ENCODE measurements around the gene ENAH.

GRCh38 chr1:225658041-225658440 is 5.1 kb upstream of the ENAH start:
- TF ChIP-seq JUND (IDR thresholded peaks at IDR 0.05; ENCODE audit: borderline replicate concordance, low read depth, low read length) (no peak), JUND (tag; IDR thresholded peaks at IDR 0.05; ENCODE audit: borderline replicate concordance, low read depth, low read length) (no peak), CTCF (IDR thresholded peaks at IDR 0.05 in 2 of 3, conservative IDR thresholded peaks at IDR 0.05 in 1 of 3; ENCODE audit: insufficient read depth in 2 of 3, low read depth in 1 of 3, low read length in 3 of 3) (no peak), CBX2 (IDR thresholded peaks at IDR 0.05; ENCODE audit: insufficient read depth, low read length, poor library complexity, severe bottlenecking) (no peak), POLR2A (conservative IDR thresholded peaks at IDR 0.05) (no peak), SIX5 (IDR thresholded peaks at IDR 0.05; ENCODE audit: borderline replicate concordance in 1 of 2, insufficient read depth in 1 of 2, low read depth in 1 of 2, low read length in 2 of 2) (no peak), EP300 (IDR thresholded peaks at IDR 0.05; ENCODE audit: low read length) (no peak), FIP1L1 (IDR thresholded peaks at IDR 0.05; ENCODE audit: low read depth, low read length, poor library complexity, severe bottlenecking) (no peak), HCFC1 (IDR thresholded peaks at IDR 0.05; ENCODE audit: low read depth, low read length) (no peak), SPI1 (IDR thresholded peaks at IDR 0.05; ENCODE audit: borderline replicate concordance, low read depth, low read length) (no peak), ZNF76 (CRISPR knock-in tag; IDR thresholded peaks at IDR 0.05; ENCODE audit: borderline replicate concordance) (no peak), ELF4 (CRISPR knock-in tag; IDR thresholded peaks at IDR 0.05) (no peak), HDAC1 (IDR thresholded peaks at IDR 0.05) (no peak), CHD7 (IDR thresholded peaks at IDR 0.05; ENCODE audit: low read depth, low read length) (no peak)
- TF ChIP-seq, protein P1, sequence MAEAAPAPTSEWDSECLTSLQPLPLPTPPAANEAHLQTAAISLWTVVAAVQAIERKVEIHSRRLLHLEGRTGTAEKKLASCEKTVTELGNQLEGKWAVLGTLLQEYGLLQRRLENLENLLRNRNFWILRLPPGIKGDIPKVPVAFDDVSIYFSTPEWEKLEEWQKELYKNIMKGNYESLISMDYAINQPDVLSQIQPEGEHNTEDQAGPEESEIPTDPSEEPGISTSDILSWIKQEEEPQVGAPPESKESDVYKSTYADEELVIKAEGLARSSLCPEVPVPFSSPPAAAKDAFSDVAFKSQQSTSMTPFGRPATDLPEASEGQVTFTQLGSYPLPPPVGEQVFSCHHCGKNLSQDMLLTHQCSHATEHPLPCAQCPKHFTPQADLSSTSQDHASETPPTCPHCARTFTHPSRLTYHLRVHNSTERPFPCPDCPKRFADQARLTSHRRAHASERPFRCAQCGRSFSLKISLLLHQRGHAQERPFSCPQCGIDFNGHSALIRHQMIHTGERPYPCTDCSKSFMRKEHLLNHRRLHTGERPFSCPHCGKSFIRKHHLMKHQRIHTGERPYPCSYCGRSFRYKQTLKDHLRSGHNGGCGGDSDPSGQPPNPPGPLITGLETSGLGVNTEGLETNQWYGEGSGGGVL (CRISPR knock-in tag; IDR thresholded peaks at IDR 0.05): no peak
